GM19351 (cell line): Measurements from ENCODE around the gene CACNA1C.

Experiments
- ATAC-seq: cut with Tn5 transposase; IDR thresholded peaks from one replicate; pipeline ENCODE4 v1.9.1; 2021; ENCODE audit warnings: mild to moderate bottlenecking, moderate library complexity; ENCODE audit not compliant: unreplicated experiment

Gene CACNA1C

DNA sequence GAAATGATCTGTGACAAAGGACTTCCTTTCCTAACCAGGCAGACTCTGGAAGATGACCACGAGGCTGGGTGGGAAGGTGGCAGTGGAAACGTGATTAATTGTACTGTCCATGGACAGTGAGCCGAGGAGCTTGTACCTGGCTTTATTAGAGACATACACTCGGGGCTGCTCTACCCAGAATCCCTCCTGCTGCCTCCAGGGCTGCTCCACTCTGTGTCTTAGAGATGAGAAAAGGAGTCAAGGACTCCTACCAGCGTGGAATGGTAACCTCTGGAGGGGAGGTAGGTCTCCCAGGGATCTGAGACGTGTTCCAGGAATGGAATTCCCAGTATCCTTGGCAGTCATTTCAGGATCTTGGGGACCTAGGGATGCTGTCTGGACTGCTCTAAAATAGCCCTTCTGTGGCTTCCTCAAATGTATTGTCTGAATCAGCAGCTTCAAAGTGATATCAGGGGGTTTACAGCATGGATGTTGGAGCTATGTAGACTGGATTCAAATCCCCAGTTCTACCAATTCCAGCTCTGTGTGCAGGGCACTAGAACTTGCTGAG lies 237.8 kb downstream of the CACNA1C start:
- ATAC-seq: no peak

DNA sequence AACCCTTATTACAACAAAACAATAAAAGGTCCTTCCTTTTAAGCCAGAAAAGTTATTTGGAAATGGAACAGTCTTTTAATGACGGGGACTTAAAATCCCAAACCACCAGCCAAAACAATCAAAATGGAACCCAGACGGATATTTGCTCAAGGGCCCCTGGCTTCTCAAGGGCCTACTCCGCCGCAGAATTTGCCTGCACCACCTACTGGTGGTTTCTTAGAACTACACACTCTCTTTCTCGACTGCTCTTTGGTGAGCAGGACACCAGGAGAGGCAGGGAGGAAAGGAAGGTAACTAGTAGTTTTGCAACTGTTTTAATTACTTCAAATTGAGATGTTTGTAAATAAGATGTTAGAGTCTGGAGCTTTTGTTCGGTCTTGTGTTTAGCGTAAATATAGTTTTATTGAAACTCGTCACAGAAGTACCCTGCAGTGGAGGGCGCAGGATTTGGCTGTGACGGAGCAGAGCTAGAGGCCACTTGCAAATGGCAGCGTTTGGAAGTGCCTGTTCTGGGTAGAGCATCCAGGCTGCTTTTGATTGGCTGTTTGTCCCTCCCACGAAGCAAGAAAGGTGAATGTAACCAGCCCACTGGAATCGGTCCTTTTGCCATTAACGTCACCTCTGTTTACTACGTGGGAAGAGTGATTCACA lies 238.5 kb downstream of the CACNA1C start:
- no peak for ATAC-seq

GRCh38 chr12:2291947-2292346 lies 239.2 kb downstream of the CACNA1C start:
- ATAC-seq: no peak

GRCh38 chr12:2292560-2292959 lies 239.8 kb downstream of the CACNA1C start:
- no peak for ATAC-seq

GRCh38 chr12:2294651-2295475 lies 242.1 kb downstream of the CACNA1C start:
- no peak for ATAC-seq

DNA sequence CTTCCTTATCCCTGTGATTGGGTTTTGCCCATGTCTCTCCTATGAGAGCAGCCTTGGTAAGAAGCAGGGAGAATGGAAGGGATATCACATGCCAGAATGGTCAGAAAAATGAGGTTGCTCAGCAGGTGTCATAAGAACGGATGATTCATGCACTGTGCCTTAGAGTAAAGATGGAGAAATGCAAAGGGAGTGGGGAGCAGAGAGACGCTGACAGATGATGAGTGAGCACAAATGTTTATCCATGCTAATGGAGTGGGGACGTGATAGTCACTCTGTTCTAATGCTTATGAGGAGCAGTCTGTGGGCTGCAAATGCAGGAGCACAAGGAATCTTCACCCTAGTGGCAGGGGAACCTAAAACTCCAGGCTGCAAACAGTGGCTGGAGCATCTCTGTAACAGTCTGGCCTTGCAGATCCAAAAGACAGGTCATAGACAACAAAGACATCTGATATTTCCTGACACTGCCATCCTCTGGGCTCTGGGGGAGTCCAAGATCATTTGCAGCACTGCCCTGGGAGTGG lies 243.2 kb downstream of the CACNA1C start:
- no peak for ATAC-seq

DNA sequence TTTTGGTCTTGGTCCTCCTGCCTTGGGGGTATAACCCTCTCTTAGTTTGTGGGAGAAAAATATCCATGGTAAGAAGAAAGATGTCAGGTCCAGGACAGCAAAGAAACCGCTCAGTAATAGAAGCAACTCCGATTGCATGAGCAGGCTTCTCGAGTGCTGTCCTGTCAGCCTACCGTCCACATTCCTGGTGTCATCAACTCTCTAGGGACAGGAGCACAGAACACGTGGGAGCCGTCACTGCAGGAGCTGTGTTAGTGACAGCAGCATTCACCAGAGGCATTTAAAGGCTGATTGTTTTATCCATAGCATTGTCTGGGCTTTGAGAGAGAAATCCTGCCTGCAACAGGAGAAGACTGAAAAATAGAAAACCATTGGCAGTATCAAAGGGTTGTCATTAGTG lies 244.2 kb downstream of the CACNA1C start:
- ATAC-seq: no peak

DNA sequence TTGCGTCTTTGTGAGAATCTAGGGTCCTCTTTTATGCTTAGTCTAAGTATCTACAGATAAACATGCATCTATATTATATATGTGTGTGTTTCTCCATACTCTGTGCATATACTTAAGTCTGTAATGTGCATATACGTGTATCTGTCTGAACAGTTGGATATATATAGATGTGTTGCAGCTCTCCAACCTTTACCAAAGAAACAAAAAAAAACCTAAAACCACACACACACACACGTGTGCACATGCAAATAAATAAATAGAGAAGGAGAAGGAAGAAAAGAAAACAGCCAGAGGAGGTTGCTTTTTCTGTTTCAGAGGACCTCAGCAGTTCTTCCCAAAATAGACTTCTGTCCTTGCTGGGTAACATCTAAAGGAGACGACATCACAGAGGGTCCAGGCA lies 244.9 kb downstream of the CACNA1C start:
- peak; percentile 61 for ATAC-seq

GRCh38 chr12:2298556-2299200 lies 245.9 kb downstream of the CACNA1C start:
- no peak for ATAC-seq

DNA sequence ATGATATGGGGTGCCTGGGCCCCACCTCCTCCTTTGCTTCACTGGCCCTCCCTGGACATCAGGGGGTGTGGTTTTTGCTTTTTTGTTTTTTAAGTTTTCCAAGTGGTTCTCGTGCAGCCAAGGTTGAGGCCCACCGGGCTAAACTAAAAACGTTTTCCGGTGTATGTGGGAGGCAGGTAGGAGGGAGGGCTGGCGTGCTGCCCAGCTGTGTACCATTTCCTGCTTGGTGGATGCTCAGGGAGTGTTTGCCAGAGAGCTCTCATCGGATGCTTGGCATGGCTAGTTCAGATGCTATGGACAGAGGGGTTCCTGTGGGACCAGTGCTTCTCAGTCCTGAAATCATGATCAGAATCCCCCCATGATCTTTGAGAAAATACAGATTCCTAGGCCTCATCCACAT lies 246.4 kb downstream of the CACNA1C start:
- ATAC-seq: no peak

GRCh38 chr12:2300168-2300567 lies 247.4 kb downstream of the CACNA1C start:
- ATAC-seq: no peak

DNA sequence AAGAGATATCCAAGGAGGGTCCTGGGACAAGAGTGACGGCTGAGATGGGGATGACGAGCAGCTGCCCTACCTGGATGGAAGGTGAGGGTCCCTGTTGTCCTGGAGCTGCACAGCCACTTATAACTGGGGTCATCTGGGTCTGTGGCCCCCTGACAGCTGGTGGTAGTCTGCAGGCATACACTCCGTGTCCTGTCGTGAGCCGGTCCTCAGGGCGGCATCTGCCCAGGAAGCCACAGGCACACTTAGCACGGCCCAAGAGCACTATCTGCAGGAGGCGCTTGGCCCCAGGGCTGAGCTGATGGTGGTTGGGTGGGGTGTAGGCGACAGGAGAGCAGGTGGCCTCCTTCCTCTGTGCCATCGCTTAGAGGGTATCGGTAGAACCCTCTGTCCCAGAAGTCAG lies 248.1 kb downstream of the CACNA1C start:
- no peak for ATAC-seq

DNA sequence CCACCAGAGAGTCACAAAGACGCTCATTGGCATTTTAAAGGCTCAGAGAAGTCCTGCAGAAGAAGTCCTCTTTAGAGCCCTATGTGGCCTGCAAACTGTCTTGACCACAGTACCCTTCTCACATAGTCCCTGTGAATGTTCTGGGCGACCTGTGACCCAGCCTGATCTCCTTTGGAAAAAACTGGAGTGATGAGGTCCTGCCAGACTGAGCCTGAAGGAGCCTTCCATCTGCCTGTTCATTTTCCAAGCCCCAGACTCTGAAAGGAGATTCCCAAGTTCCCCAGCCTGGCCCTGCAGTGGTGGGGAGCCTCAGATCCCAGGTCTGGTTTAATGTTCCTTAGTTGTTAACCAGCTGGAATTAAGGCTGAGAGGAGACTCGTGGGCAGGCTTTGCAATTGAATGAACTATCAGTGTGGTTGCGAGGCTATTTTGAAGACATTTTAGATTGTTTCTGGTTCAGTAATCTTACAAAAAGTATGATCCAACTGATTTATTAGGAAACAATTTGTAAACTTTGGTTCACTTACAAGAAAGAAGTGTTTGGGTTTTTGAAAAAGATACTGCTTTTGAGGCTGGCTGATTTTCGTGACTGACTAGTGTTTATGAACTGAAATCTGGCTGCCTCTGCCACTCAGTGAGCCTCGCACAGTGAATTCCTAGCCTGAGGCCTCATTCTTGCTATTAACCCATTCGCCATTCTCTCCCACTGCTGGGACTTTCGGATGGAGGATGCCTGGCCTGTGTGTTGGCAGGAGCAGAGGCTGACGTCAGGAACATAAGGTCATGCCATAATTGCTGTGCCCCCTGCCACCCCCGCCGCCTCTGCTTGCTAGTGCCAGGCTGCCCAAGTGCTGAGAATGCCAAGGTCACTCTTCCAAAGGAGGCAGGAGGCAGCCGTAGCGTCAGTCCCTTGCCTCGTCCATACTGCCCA lies 249.0 kb downstream of the CACNA1C start:
- no peak for ATAC-seq

DNA sequence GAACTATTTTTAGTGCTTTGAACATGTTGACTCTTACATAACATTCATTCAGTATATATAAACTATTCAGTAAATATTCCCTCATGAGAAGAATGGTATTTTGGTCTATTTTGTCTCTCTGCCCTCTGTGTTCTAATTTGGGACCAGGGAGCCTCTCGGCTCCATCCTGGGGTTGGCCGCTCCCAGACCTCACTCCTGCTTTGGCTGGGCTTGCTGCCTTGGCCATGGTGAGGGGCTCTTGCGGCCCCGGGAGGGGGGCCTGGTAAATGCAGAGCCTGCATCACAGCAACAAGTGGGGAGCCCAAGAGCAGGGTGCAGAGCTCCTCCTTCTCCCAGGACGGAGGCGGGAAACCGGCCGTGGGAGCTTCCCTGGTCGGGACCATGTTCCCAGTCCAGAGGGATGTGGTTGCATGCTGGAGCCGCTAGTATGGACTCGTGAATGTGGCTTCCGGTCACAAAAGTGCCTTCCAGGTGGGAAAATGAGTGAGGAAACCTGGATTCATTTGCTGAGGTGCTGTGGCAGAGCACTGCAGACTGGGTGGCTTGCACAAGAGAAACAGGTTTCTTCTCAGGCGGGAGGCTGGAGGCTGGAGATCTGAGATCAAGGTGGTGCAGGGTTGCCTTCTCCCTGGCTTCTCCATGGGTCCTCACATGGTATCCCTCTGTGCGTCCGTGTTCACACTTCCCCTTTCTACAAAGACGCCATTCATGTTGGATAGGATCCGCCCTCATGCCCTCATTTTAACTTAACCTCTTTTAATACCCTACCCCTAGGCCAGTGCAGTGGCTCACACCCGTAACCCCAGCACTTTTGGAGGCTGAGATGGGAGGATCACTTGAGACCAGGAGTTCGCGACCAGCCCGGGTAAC lies 250.2 kb downstream of the CACNA1C start:
- ATAC-seq: no peak

GRCh38 chr12:2304223-2304622 lies 251.4 kb downstream of the CACNA1C start:
- no peak for ATAC-seq

GRCh38 chr12:2306012-2306411 lies 253.2 kb downstream of the CACNA1C start:
- ATAC-seq: no peak

- no peak for ATAC-seq
Observed at GRCh38 chr12:2306735-2307134, 253.9 kb downstream of the CACNA1C start.

DNA sequence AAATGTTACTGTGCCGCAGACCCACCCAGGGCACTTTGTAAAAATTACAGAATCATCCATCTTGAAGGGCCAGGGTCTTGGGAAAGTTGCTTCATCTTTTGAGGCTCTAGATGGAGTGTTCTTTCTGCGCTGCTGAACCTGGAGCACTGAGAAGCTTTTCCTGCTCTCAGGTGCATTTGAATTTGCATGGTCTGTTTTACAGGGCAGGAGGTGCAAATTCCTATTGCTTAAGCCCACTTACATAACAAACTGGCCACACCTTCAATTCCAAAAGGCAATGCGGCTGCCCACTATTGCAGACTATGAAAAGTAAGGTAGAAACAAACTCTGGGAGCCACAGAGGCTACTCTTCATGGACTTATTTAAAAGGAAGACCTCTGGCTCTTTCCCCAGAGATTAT lies 254.8 kb downstream of the CACNA1C start:
- ATAC-seq: no peak

- no peak for ATAC-seq
Observed at GRCh38 chr12:2309647-2310046, 256.9 kb downstream of the CACNA1C start.
